NCI-H1105 treated with DMSO at 0.1 percent for 48 hours (cell line): ENCODE results near the gene THAP10.

Experiments
- DNase-seq: peaks from one replicate; lab custom pipeline; 2025; lab: John Stamatoyannopoulos, UW

THAP10 gene

DNA sequence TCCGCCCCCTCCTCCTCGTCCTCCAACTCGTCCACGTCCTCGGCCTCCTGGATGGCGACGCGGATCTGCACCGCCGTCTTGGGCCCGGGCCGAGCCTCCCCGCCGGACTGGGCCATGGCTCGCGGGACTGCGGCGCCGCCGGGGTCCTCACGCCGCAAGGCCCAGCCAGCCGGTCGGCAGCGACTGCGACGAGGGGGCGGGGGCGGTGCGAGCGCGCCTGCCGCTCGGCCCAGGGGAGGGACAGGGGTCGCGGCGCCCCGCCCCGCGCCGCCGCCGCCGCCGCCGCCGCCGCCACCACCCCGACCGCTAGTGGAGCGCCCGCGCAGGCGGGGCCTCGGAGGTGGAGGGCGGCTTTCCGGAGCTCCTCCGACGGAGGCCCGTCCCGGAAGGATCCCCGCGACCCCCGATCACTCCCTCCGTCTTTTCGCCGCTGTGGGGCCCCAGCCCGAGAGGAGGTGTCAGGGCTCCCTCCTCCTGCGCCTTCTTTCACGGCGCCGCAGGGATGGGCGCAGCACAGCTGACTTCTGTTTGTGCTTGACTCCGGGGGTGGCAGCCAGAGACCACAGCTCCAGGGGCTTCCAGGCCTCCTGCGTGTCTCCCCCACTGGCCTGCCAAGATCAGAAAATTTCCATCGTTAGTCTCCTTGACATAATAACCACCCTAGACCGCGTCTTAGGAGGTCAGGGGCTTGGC, 38.1 kb downstream of the THAP10 start, which contains the start of gene LARP6:
LARP6 (minus strand) TSS at position 185 of the 693 bp plus-strand sequence; CDS start at position 116, 69 bp downstream.
- DNase-seq: peak; percentile 72

GRCh38 chr15:70853318-70853972, 38.8 kb downstream of the THAP10 start:
- peak; percentile 60 for DNase-seq

DNA sequence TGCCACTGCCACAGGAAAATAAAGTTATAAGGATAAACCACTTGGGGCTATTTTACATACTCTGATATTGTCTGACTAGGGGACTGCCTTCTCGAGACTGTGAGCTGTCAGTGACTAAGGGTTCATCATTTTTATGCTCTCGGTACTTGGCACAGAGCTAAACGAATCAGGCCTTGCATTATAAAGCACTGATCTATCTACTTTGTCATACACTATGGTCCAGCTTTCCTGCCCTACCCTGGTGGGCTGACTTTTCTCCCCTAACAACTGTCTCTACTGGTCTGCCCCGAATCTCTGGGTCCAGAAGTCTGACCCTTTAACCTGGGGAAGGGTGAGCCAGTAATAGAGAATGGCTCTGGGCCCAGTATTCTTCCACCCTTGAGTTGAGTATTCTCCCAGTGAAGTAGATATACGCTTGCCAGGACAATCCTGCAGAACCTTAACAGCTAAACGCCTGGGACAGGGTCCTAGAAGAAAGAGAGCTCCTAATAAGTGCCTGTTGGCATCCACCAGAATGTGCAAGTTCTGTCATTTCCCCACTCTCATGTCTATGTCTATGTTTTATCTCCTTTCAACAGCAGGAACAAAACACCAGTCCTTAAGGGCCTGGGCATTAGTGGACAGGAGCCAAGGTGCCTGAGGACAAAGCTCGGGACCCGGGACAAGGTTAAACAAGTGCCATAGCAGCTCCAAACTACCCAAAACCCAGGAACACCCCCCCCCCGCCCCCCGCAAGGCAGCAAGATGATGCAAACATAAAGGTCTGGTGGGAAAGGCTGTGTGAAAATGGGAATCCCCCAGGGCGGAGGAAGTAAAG, 39.5 kb downstream of the THAP10 start:
- no peak for DNase-seq

GRCh38 chr15:70851889-70852288, 40.3 kb downstream of the THAP10 start:
- DNase-seq: no peak

GRCh38 chr15:70845602-70846360, 46.5 kb downstream of the THAP10 start:
- DNase-seq: no peak

DNA sequence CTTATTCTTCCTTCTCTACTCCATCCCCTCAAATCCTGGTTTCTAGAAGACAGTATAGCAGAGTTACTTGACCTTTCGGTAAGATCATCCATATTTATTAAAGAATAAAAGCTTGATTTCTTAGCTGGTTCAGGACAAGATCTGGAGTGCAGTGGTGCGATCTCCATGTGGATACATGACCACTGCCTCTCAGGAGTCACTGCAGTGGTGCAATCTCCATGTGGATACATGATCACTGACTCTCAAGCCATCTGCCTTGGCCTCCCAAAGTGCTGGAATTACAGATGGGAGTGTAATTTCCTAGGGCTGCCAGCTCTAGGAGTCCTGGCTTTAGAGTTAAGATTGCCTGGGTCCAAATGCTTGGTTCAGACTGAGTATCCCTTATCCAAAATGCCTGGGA, 54.8 kb downstream of the THAP10 start:
- DNase-seq: no peak

GRCh38 chr15:70835841-70836240, 56.4 kb downstream of the THAP10 start:
- no peak for DNase-seq

DNA sequence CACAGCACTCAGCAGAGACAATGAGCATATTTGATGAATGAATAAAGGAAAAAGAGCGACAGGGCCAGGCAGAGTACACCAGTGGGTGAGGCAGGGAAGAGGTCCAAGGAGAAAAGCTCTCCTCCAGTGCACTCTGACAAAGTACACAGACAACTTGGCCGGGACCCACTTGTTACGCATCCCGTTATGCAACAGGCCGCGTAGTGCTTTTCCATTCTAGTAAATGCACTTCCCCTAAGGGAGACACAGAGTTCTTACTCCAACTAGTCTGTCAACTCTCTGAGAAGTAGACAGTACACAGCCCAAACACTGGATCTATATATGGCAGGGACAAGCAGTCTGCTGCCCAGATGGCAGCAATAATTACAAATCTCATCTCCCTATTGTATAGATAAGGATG, 56.8 kb downstream of the THAP10 start:
- no peak for DNase-seq

DNA sequence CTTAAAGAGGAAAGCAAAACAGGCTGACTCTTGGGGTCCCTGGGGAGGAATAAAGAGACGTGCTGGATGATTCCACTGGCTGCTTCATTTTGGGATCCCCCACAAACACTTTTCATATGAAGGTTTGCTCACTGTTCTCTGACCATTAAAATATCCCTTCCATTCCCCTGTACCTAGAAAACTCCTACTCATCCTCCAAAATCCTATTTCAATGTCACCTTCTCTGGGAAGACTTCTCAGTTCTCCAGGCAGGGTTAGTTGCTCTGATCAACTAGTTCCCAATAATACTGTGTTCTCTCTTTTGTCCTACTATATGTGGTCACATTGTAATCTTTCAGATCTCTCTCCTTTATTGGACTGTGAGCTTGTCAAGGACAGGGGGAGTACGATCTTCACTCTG, 57.2 kb downstream of the THAP10 start:
- DNase-seq: no peak

GRCh38 chr15:70833861-70834765, 58.1 kb downstream of the THAP10 start:
- peak; percentile 9 for DNase-seq

DNA sequence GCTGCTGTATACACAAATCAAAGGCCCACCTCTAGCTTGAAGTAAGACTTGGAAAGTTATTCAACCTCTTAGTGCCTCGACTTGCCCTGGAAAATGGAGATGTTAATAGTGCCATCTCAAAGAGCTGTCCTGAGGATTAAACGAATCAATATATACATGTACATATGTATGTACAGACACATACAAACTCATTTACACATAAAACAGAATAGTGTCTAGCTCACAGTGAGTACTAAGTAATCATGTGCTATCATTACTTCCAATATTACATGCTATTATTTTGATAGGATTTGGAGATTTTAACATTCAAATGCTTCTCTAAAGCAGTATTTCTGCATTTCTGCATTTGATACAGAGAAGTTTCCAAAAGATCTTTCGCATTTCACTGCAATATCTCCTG, 58.8 kb downstream of the THAP10 start:
- no peak for DNase-seq

GRCh38 chr15:70832176-70832575, 60.1 kb downstream of the THAP10 start:
- DNase-seq: no peak
